ENCODE measurements around the gene RALGDS. TPM values are rescaled to one million over a fixed set of nuclear protein-coding genes. Genes with fewer than 3 reads are reported as not detected.

Gene RALGDS
- total and polyA plus RNA-seq, 2 of the 13 experiments (the other 11 are each of a cell fraction or from before 2014, with no cell fraction given): 12.9 to 25.5 TPM

GRCh38 chr9:133128152-133128551 lies 7.1 kb upstream of the RALGDS start (continued):
- no peak for TF ChIP-seq MAZ (IDR thresholded peaks at IDR 0.05; ENCODE audit: borderline replicate concordance, low read depth, low read length)
- TF ChIP-seq MAZ (CRISPR knock-in tag; IDR thresholded peaks at IDR 0.05; ENCODE audit: low read depth): no peak

DNA sequence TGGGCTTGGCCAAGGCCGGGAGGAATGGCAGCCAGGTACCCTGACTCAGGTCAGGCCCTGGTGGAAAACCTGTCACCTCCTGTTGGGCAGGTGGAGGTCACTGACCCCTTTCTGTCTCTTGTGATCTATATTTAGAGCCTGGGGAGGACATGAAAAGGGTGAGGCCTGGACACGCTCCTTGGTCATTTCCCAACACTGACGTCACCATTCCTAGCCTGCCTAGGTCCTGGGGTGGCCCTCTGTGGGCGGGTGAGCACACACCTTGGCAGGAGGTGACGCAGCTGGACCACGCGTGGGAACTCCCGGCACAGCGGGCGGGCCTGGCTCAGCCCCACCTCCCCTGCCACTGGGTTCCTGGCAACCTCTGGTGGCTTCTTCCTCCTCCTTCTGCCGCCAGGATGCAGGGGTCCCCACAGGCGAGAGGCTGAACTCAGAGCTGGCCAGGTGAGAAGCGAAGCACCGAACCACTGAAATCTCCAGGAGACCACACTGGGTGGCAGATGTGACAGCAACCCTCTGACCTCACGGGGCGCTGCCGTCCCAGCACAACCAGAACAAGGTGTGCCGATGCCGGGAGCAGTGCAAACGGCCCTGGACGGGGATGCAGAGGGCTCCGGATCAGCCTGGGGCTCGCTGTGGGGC lies 6.4 kb upstream of the RALGDS start:
- no peaks in the 10 kb centered on the region; a peak in 1 of 5 replicates for H3K36me3 ChIP-seq (replicated peaks in 1 of 2; ENCODE audit: control insufficient read depth in 1 of 2, insufficient read depth in 2 of 2, low read length in 2 of 2)
- no peak overlapping the region for H3K4me3 ChIP-seq (replicated peaks in 1 of 3; ENCODE audit: insufficient read depth in 1 of 3, low read depth in 2 of 3, low read length in 3 of 3)
- 97% methylated on average over 11 of the region's 23 CpGs for WGBS (ENCODE audit: low lambda C conversion rate)
- H4K20me1 ChIP-seq (ENCODE audit: insufficient read depth, low read length): no peaks in the 10 kb centered on the region
- intact Hi-C loops (cut with micrococcal nuclease; ENCODE audit: unreplicated experiment): no loop called here
- no TSS peak for BruUV-seq (replicated peaks)
- H3K4me1 ChIP-seq (ENCODE audit: insufficient read depth, low read length): peaks cover 18% of the 10 kb centered on the region
- DNase-seq (ENCODE audit: low spot score) (no peak), FAIRE-seq (no peak), ATAC-seq (no peak)
- ChIA-PET POLR2A (no interaction called here), CTCF (ENCODE audit: low intra/inter-chr PET ratio, low total read pairs) (no interaction called here)
- no peak overlapping the region for H3K9ac ChIP-seq (ENCODE audit: insufficient read depth, low read depth, low read length)
- in situ Hi-C loops (cut with HindIII; ENCODE audit: extremely low pct_ligation_motif_present, low pct_unique_long_range_greater_than_20kb): no loop called here
- H3K4me2 ChIP-seq (ENCODE audit: low read depth, low read length): no peak overlapping the region
- H3K9me3 ChIP-seq (ENCODE audit: low read length): no peaks in the 10 kb centered on the region
- peaks cover 2% of the 10 kb centered on the region for H3K79me2 ChIP-seq (ENCODE audit: insufficient read depth, low read length)
- H2AFZ ChIP-seq (ENCODE audit: low read length): no peak overlapping the region
- no peak overlapping the region for H3K27ac ChIP-seq (ENCODE audit: extremely low read length, insufficient read depth, low read length)
- no peaks in the 10 kb centered on the region for H3K27me3 ChIP-seq (ENCODE audit: control insufficient read depth in 1 of 2, insufficient read depth in 2 of 2, low read length in 2 of 2)
- TF ChIP-seq CREB1 (IDR thresholded peaks at IDR 0.05) (peak; percentile 45; the same call in 1 of the 2 replicates), CREB1 (CRISPR knock-in tag; IDR thresholded peaks at IDR 0.05) (no peak), PCBP2 (optimal IDR thresholded peaks at IDR 0.05; ENCODE audit: low read depth, low read length, poor library complexity, severe bottlenecking) (no peak)

DNA sequence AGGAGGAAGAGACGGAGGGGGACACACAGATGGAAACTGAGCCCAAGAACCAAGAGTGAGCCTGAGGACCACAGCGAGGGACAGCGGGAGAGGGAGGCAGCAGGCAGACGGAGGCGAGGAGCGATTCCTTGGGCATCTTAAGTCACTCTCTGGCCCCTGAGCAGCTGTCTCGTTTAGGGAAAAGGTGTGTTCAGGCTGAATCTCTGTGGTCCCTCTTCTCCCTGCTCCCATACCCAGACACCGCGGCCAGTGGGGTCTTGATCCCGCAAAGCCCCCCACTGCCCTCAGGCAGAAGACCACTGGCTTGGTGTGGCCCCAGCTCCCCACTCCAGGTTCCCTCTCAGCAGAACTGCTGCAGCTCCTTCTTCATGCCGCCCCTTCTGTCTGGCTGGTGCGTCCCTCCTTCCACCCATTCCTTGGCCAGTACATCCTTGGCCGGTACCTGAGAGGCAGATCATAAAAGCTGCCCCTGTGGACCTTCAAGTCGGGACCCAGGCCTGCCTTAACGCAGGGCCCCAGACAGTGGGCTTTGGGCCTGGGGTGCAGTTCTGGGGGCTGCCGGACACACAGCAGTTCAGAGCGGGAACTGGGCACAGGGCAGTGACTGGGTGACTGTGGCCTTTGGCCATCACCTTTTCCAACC lies 5.8 kb upstream of the RALGDS start:
- H4K20me1 ChIP-seq (ENCODE audit: insufficient read depth, low read length): no peaks in the 10 kb centered on the region
- H3K4me1 ChIP-seq (ENCODE audit: insufficient read depth, low read length): peaks cover 24% of the 10 kb centered on the region
- H3K4me2 ChIP-seq (ENCODE audit: low read depth, low read length): no peak overlapping the region
- in situ Hi-C loops (cut with HindIII; ENCODE audit: extremely low pct_ligation_motif_present, low pct_unique_long_range_greater_than_20kb) (no loop called here), intact Hi-C loops (cut with micrococcal nuclease; ENCODE audit: unreplicated experiment) (no loop called here)
- no peak for ATAC-seq
- CTCF ChIA-PET (ENCODE audit: low intra/inter-chr PET ratio, low total read pairs): no interaction called here
- H3K9ac ChIP-seq (ENCODE audit: insufficient read depth, low read depth, low read length): no peak overlapping the region
- no peaks in the 10 kb centered on the region for H3K27me3 ChIP-seq (ENCODE audit: control insufficient read depth in 1 of 2, insufficient read depth in 2 of 2, low read length in 2 of 2)
- FAIRE-seq: no peak
- H2AFZ ChIP-seq (ENCODE audit: low read length): no peak overlapping the region
- POLR2A ChIA-PET: no interaction called here
- no peak for DNase-seq (ENCODE audit: low spot score)
- no peaks in the 10 kb centered on the region; a peak in 1 of 5 replicates for H3K36me3 ChIP-seq (replicated peaks in 1 of 2; ENCODE audit: control insufficient read depth in 1 of 2, insufficient read depth in 2 of 2, low read length in 2 of 2)
- no peak overlapping the region for H3K27ac ChIP-seq (ENCODE audit: extremely low read length, insufficient read depth, low read length)
- TF ChIP-seq EED (CRISPR knock-in tag; IDR thresholded peaks at IDR 0.05) (no peak), ZBTB7A (CRISPR knock-in tag; IDR thresholded peaks at IDR 0.05) (no peak), NRL (CRISPR knock-in tag; IDR thresholded peaks at IDR 0.05; ENCODE audit: borderline replicate concordance) (0 out of 2 replicates have a peak, but pooled peaks have one; percentile 24)
- BruUV-seq (replicated peaks): no TSS peak
- WGBS (ENCODE audit: low lambda C conversion rate): 98% methylated on average over 10 of the region's 17 CpGs
- H3K9me3 ChIP-seq (ENCODE audit: low read length): no peaks in the 10 kb centered on the region
- H3K4me3 ChIP-seq (replicated peaks in 1 of 3; ENCODE audit: insufficient read depth in 1 of 3, low read depth in 2 of 3, low read length in 3 of 3): no peak overlapping the region
- no peaks in the 10 kb centered on the region for H3K79me2 ChIP-seq (ENCODE audit: insufficient read depth, low read length)
